ENCODE results near the gene WSB1. TPM values are rescaled to one million over a fixed set of nuclear protein-coding genes. Genes with fewer than 3 reads are reported as not detected.

Gene WSB1
- total and polyA plus RNA-seq, 9 of the 15 experiments (the other 6 are each of a cell fraction or from before 2014, with no cell fraction given), result 22.8 to 229 (median 81.1) TPM

DNA sequence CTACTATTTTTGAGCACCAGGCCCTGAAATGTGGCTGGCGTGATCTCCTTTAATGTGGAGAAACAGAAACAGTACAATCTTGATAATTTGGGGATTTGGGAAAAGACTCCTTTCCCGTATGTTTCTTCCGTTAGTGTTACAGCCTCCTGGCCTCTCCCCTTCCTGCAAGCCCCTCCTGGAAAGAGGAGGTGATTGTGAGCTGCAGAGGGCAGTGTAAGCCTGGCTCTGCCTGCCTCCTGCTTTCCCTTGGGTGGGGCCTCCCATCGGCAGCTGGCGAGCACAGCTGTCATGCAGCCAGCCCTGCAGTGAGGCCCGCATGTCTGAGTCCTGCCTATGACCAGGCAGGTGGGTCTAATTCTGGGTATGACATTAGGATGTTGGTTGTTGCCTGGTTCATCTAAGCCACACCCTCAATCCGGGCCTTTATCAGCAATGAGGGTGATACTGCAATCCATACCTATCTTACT, 48.7 kb upstream of the WSB1 start (continued):
- TF ChIP-seq, protein P1, sequence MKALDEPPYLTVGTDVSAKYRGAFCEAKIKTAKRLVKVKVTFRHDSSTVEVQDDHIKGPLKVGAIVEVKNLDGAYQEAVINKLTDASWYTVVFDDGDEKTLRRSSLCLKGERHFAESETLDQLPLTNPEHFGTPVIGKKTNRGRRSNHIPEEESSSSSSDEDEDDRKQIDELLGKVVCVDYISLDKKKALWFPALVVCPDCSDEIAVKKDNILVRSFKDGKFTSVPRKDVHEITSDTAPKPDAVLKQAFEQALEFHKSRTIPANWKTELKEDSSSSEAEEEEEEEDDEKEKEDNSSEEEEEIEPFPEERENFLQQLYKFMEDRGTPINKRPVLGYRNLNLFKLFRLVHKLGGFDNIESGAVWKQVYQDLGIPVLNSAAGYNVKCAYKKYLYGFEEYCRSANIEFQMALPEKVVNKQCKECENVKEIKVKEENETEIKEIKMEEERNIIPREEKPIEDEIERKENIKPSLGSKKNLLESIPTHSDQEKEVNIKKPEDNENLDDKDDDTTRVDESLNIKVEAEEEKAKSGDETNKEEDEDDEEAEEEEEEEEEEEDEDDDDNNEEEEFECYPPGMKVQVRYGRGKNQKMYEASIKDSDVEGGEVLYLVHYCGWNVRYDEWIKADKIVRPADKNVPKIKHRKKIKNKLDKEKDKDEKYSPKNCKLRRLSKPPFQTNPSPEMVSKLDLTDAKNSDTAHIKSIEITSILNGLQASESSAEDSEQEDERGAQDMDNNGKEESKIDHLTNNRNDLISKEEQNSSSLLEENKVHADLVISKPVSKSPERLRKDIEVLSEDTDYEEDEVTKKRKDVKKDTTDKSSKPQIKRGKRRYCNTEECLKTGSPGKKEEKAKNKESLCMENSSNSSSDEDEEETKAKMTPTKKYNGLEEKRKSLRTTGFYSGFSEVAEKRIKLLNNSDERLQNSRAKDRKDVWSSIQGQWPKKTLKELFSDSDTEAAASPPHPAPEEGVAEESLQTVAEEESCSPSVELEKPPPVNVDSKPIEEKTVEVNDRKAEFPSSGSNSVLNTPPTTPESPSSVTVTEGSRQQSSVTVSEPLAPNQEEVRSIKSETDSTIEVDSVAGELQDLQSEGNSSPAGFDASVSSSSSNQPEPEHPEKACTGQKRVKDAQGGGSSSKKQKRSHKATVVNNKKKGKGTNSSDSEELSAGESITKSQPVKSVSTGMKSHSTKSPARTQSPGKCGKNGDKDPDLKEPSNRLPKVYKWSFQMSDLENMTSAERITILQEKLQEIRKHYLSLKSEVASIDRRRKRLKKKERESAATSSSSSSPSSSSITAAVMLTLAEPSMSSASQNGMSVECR (CRISPR knock-in tag; IDR thresholded peaks at IDR 0.05), result peak; percentile 67; the same call in 1 of the 2 replicates
- TF ChIP-seq POLR3A (IDR thresholded peaks at IDR 0.05; ENCODE audit: borderline replicate concordance, extremely low read depth, insufficient read depth, insufficient read length) (no peak), ZNF239 (CRISPR knock-in tag; IDR thresholded peaks at IDR 0.05) (no peak), ARID2 (IDR thresholded peaks at IDR 0.05) (peak; percentile 93)

DNA sequence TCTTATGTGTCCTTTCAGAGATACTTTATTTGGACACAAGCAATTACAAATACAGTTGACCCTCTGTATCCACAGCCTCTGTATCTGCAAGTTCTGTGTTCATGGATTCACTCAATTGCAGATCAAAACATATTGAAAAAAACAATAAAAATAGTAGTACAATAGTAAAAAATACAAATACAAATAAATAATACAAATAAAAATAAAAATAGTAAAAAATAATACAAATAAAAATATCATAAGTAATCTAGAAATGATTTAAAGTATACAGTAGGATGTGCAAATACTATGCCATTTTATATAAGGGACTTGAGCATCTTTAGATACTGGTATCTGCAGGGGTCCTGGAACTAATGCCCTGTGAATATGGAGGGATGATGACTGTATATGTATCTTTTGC, 47.4 kb upstream of the WSB1 start:
- H2AFZ ChIP-seq (ENCODE audit: low read depth, low read length), result no peak overlapping the region
- CTCF ChIA-PET (ENCODE audit: low intra/inter-chr PET ratio), result interaction anchor here (1.2 to 2.5 kb wide), 2 partner anchors 10 to 86 kb away, joined by 4 to 32 read pairs; no protein-coding TSS in a partner anchor
- H3K9me3 ChIP-seq (replicated peaks; ENCODE audit: control insufficient read depth, insufficient read depth, low read depth, low read length), result no peaks in the 10 kb centered on the region
- no peak overlapping the region for H3K4me3 ChIP-seq
- H3K9ac ChIP-seq (ENCODE audit: insufficient read depth in 1 of 2, low read depth in 2 of 2, low read length in 2 of 2), result no peak overlapping the region
- no TSS peak for BruUV-seq (replicated peaks)
- H3K79me2 ChIP-seq (ENCODE audit: control insufficient read depth, insufficient read depth, low read length), result no peaks in the 10 kb centered on the region
- in situ Hi-C loops (cut with MboI), result loop anchor here (10.0 kb wide), 1 partner anchor 358 kb away; no protein-coding TSS in a partner anchor
- no peak for ATAC-seq
- no peak overlapping the region for H3K4me2 ChIP-seq (ENCODE audit: insufficient read depth, low read length)
- no peaks in the 10 kb centered on the region; a peak in 1 of 5 replicates for H3K27me3 ChIP-seq (ENCODE audit: control insufficient read depth in 2 of 2, insufficient read depth in 2 of 2, low read length in 2 of 2)
- POLR2A ChIA-PET, result interaction anchor here (0.7 to 1.2 kb wide), 3 partner anchors 11 to 86 kb away, joined by 3 read pairs; no protein-coding TSS in a partner anchor
- FAIRE-seq, result no peak
- H3K9me1 ChIP-seq (ENCODE audit: control insufficient read depth, insufficient read depth, low read length), result no peaks in the 10 kb centered on the region
- peaks cover 7 to 13% of the 10 kb centered on the region in 2 experiments; a peak in 4 of 5 replicates for H3K4me1 ChIP-seq (replicated peaks in 1 of 2; ENCODE audit: control insufficient read depth in 2 of 2, insufficient read depth in 2 of 2, low read length in 2 of 2)
- no peaks in the 10 kb centered on the region for H4K20me1 ChIP-seq (replicated peaks; ENCODE audit: control insufficient read depth, insufficient read depth, low read length)
- no peaks in the 10 kb centered on the region for H3K36me3 ChIP-seq (ENCODE audit: control insufficient read depth, insufficient read depth, low read length)
- intact Hi-C loops (cut with micrococcal nuclease), result loop anchor here (5.0 to 10.0 kb wide), 3 partner anchors 76 to 208 kb away; partner anchors contain the start of gene KSR1
- DNase-seq (ENCODE audit: extremely low read depth in 1 of 4, low spot score in 3 of 4), result no peak
- H3K27ac ChIP-seq (ENCODE audit: extremely low read depth, low read depth, low read length), result no peak overlapping the region
- no peak for TF ChIP-seq CBX5 (IDR thresholded peaks at IDR 0.05; ENCODE audit: borderline replicate concordance, low read depth)
- TF ChIP-seq, protein P2, sequence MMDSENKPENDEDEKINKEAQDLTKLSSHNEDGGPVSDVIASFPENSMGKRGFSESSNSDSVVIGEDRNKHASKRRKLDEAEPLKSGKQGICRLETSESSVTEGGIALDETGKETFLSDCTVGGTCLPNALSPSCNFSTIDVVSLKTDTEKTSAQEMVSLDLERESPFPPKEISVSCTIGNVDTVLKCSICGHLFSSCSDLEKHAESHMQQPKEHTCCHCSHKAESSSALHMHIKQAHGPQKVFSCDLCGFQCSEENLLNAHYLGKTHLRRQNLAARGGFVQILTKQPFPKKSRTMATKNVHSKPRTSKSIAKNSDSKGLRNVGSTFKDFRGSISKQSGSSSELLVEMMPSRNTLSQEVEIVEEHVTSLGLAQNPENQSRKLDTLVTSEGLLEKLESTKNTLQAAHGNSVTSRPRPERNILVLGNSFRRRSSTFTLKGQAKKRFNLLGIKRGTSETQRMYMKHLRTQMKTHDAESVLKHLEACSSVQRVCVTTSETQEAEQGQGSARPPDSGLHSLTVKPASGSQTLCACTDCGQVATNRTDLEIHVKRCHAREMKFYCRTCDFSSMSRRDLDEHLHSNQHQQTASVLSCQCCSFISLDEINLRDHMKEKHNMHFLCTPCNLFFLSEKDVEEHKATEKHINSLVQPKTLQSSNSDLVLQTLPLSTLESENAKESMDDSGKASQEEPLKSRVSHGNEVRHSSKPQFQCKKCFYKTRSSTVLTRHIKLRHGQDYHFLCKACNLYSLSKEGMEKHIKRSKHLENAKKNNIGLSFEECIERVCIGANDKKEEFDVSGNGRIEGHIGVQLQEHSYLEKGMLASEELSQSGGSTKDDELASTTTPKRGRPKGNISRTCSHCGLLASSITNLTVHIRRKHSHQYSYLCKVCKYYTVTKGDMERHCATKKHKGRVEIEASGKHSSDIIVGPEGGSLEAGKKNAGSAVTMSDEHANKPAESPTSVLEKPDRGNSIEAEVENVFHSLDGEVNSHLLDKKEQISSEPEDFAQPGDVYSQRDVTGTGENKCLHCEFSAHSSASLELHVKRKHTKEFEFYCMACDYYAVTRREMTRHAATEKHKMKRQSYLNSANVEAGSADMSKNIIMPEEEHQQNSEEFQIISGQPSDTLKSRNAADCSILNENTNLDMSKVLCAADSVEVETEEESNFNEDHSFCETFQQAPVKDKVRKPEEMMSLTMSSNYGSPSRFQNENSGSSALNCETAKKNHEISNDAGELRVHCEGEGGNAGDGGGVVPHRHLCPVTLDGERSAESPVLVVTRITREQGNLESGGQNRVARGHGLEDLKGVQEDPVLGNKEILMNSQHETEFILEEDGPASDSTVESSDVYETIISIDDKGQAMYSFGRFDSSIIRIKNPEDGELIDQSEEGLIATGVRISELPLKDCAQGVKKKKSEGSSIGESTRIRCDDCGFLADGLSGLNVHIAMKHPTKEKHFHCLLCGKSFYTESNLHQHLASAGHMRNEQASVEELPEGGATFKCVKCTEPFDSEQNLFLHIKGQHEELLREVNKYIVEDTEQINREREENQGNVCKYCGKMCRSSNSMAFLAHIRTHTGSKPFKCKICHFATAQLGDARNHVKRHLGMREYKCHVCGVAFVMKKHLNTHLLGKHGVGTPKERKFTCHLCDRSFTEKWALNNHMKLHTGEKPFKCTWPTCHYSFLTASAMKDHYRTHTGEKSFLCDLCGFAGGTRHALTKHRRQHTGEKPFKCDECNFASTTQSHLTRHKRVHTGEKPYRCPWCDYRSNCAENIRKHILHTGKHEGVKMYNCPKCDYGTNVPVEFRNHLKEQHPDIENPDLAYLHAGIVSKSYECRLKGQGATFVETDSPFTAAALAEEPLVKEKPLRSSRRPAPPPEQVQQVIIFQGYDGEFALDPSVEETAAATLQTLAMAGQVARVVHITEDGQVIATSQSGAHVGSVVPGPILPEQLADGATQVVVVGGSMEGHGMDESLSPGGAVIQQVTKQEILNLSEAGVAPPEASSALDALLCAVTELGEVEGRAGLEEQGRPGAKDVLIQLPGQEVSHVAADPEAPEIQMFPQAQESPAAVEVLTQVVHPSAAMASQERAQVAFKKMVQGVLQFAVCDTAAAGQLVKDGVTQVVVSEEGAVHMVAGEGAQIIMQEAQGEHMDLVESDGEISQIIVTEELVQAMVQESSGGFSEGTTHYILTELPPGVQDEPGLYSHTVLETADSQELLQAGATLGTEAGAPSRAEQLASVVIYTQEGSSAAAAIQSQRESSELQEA (IDR thresholded peaks at IDR 0.05; ENCODE audit: low read depth), result no peak
- TF ChIP-seq NFRKB (IDR thresholded peaks at IDR 0.05; ENCODE audit: low read depth), result no peak
- TF ChIP-seq ZNF175 (CRISPR knock-in tag; IDR thresholded peaks at IDR 0.05; ENCODE audit: low read depth), result no peak
